NCI-H1436 treated with DMSO at 0.1 percent for 48 hours (cell line): ENCODE data around the gene SND1.

Source experiments
- DNase-seq: peaks from one replicate; lab custom pipeline; 2025; lab: John Stamatoyannopoulos, UW

The SND1 gene

GRCh38 chr7:128115821-128116723 lies 464.1 kb downstream of the SND1 start:
- DNase-seq = no peak

- no peak for DNase-seq
These were observed 464.7 kb downstream of the SND1 start for GRCh38 chr7:128116740-128117139.

GRCh38 chr7:128117691-128118090 lies 465.7 kb downstream of the SND1 start:
- no peak for DNase-seq

- DNase-seq = no peak
These were observed 467.0 kb downstream of the SND1 start for GRCh38 chr7:128119036-128119435.

GRCh38 chr7:128120116-128120515 lies 468.1 kb downstream of the SND1 start:
- DNase-seq = no peak

- no peak for DNase-seq
These were observed 469.0 kb downstream of the SND1 start for GRCh38 chr7:128120976-128121490.

- no peak for DNase-seq
These were observed 469.9 kb downstream of the SND1 start for GRCh38 chr7:128121711-128122530.

- no peak for DNase-seq
These were observed 470.7 kb downstream of the SND1 start for GRCh38 chr7:128122576-128123290.

GRCh38 chr7:128123291-128124037 lies 471.5 kb downstream of the SND1 start:
- no peak for DNase-seq

GRCh38 chr7:128124786-128125185 lies 472.8 kb downstream of the SND1 start:
- DNase-seq = no peak

- no peak for DNase-seq
These were observed 473.8 kb downstream of the SND1 start for GRCh38 chr7:128125816-128126215.

GRCh38 chr7:128128401-128128800 lies 476.4 kb downstream of the SND1 start:
- DNase-seq = no peak

GRCh38 chr7:128129224-128129864 lies 477.4 kb downstream of the SND1 start:
- no peak for DNase-seq

- DNase-seq = no peak
These were observed 479.1 kb downstream of the SND1 start for GRCh38 chr7:128131115-128131514.

- no peak for DNase-seq
These were observed 479.7 kb downstream of the SND1 start for GRCh38 chr7:128131731-128132130.

GRCh38 chr7:128132426-128133069 lies 480.6 kb downstream of the SND1 start:
- no peak for DNase-seq

- DNase-seq = no peak
These were observed 483.1 kb downstream of the SND1 start for GRCh38 chr7:128135159-128135514.

- DNase-seq = no peak
These were observed 483.7 kb downstream of the SND1 start for GRCh38 chr7:128135515-128136214.

- DNase-seq = no peak
These were observed 484.2 kb downstream of the SND1 start for GRCh38 chr7:128136215-128136597.

GRCh38 chr7:128137181-128137580 lies 485.2 kb downstream of the SND1 start:
- no peak for DNase-seq
